HepG2 (cell line): ENCODE measurements around the gene POMT2. TPM values are rescaled to one million over a fixed set of nuclear protein-coding genes. Genes with fewer than 3 reads are reported as not detected.

Experiments used
- AKNA ChIP-seq: sonication (generic); formaldehyde crosslinking; IDR thresholded peaks from 2 replicates; pipeline ENCODE4 v1.4.0; 2020; ENCODE audit warnings: missing genetic modification reagents, borderline replicate concordance
- HNF1A ChIP-seq, 2 experiments: sonication (generic) in 1 of 2; formaldehyde crosslinking in 1 of 2; IDR thresholded peaks; 2 replicates each; pipeline versions ENCODE4 v1.4.0 to v1.6.1; 2016 to 2020; ENCODE audit warnings: borderline replicate concordance in 1 of 2, low read depth in 1 of 2, mild to moderate bottlenecking in 1 of 2, missing genetic modification reagents in 1 of 2
- JUNB ChIP-seq: sonication (generic); formaldehyde crosslinking; IDR thresholded peaks from 2 replicates; pipeline ENCODE4 v1.8.0; 2022; ENCODE audit warnings: missing genetic modification reagents, mild to moderate bottlenecking, borderline replicate concordance
- PCBP2 ChIP-seq: fragments of 200-400 bp; formaldehyde crosslinking; optimal IDR thresholded peaks from 2 replicates; pipeline ENCODE3; 2018; ENCODE audit warnings: low read length, low read depth; ENCODE audit not compliant: poor library complexity, severe bottlenecking
- PRPF4 ChIP-seq: fragments of 200-400 bp; formaldehyde crosslinking; IDR thresholded peaks from 2 replicates; pipeline ENCODE4 v1.6.1; 2016; ENCODE audit warnings: low read length, low read depth; ENCODE audit not compliant: poor library complexity, severe bottlenecking
- RFX5 ChIP-seq: IDR thresholded peaks from 2 replicates; pipeline ENCODE4 v1.6.1; 2011; ENCODE audit warnings: low read depth, low read length, improper control_type of control experiment
- ZBTB25 ChIP-seq: IDR thresholded peaks from 2 replicates; pipeline ENCODE4 v1.6.1; 2018; ENCODE audit warnings: missing genetic modification reagents
- ZNF12 ChIP-seq: sonication (generic); formaldehyde crosslinking; IDR thresholded peaks from 2 replicates; pipeline ENCODE4 v1.5.0; 2020; ENCODE audit warnings: missing genetic modification reagents
- ZNF296 ChIP-seq: sonication (generic); formaldehyde crosslinking; conservative IDR thresholded peaks from 2 replicates; pipeline ENCODE4 v1.5.0; 2020; ENCODE audit warnings: mild to moderate bottlenecking, missing genetic modification reagents
- ZNF33B ChIP-seq: sonication (generic); formaldehyde crosslinking; IDR thresholded peaks from 2 replicates; pipeline ENCODE4 v1.5.1; 2020; ENCODE audit warnings: mild to moderate bottlenecking, missing genetic modification reagents
- ZNF709 ChIP-seq: sonication (generic); formaldehyde crosslinking; IDR thresholded peaks from 2 replicates; pipeline ENCODE4 v1.5.0; 2020; ENCODE audit warnings: mild to moderate bottlenecking, missing genetic modification reagents
- ZNF713 ChIP-seq: sonication (generic); formaldehyde crosslinking; IDR thresholded peaks from 2 replicates; pipeline ENCODE4 v1.4.0; 2020; ENCODE audit warnings: mild to moderate bottlenecking, missing genetic modification reagents
- polyA plus RNA-seq, 8 experiments: library from polyadenylated mRNA; depleted of rRNA in 3 of 8; stranded (reverse) in 7 of 8; unstranded in 1 of 8; fragments of >200 nt; fragmentation: Illumina TruSeq in 4 of 8; extraction: Trizol in 4 of 8; gene quantifications; 2 replicates each; pipeline versions ENCODE4 v1.2.1 to v1.2.3, GENCODE V29; 2011 to 2016; ENCODE audit warnings: low read depth in 4 of 8, missing spikeins in 1 of 8, mixed read lengths in 1 of 8; ENCODE audit not compliant: insufficient read depth in 1 of 8
- total RNA-seq, 5 experiments: library from RNA; depleted of rRNA; stranded (reverse); fragments of >200 nt; fragmentation: Illumina TruSeq; extraction: Trizol; gene quantifications; 2 replicates each; pipeline ENCODE4 v1.2.3, GENCODE V29; 2016; ENCODE audit warnings: low read depth in 1 of 5

The POMT2 gene
- total and polyA plus RNA-seq, 2 of the 13 experiments (the other 11 are each of a cell fraction or from before 2014, with no cell fraction given) = 15.3 to 15.9 TPM

GRCh38 chr14:77275601-77276017 lies 45.1 kb downstream of the POMT2 start (continued):
- TF ChIP-seq PCBP2 (no peak), RFX5 (no peak), ZNF33B (CRISPR knock-in tag) (no peak), ZNF713 (no peak), JUNB (CRISPR knock-in tag) (no peak), PRPF4 (no peak), ZNF12 (CRISPR knock-in tag) (no peak), AKNA (no peak), ZBTB25 (CRISPR knock-in tag) (no peak), ZNF296 (no peak), HNF1A (IDR thresholded peaks at IDR 0.05; ENCODE audit: low read depth) (no peak), HNF1A (CRISPR knock-in tag; IDR thresholded peaks at IDR 0.05; ENCODE audit: borderline replicate concordance) (no peak), ZNF709 (no peak)
